ENCODE measurements around the gene IGSF23.
A peak's percentile ranks its signal among the peaks of the same experiment; 100 is the strongest.

IGSF23 gene, protein sequence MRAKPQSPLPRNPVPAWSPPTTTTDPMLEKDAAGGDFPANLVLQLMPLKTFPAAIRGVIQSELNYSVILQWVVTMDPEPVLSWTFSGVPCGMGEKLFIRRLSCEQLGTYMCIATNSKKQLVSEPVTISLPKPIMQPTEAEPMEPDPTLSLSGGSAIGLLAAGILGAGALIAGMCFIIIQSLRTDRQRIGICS

GRCh38 chr19:44613295-44614178 is at the start of gene IGSF23:
Gene IGSF23 (plus strand): TSS chr19:44613563. CDS start chr19:44613646, 83 bp downstream.
- FAIRE-seq (no peak), DNase-seq (ENCODE audit: insufficient read length, low spot score) (no peak)
- TF ChIP-seq POLR2A (IDR thresholded peaks at IDR 0.05; ENCODE audit: low read depth, low read length), result no peak

DNA sequence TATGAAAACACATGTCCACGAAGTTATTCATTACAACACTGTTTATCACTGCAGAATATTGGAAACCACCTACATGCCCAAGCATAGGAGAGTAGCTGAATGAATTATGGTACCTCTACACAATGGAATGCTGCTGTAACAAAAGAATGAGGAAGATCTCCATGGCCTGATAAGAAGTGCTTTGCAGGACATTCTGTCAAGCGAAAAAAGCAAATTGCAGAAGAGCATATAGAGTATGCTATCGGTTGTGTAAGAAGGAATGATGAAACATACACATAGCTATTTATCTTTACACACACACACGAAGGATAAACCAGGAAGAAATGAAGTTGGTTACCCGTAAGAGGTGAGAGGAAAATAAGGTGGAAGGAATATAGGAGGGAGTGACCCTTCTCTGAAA is 46.4 kb upstream of the IGSF23 start:
- DNase-seq (ENCODE audit: insufficient read length, low spot score) (no peak), FAIRE-seq (no peak)
- TF ChIP-seq POLR2A (IDR thresholded peaks at IDR 0.05; ENCODE audit: low read depth, low read length), result no peak

DNA sequence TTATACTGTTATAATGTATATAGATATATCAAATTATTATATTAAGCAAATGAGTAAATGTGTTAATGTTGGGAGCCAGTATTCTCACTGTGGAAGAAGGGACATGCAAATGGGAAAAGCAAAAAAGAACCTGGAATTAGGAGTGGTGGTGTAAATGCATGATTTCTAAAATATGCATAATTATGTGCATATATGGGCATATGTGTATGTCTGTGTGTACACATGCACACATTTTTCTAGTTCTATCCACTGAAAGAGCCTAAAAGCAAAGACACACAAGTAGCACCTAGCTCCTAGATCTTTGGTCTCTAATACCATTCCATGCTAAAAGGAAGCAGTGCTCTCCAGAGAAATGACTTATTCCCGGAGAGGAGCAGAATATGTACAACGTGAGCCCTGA is 45.6 kb upstream of the IGSF23 start:
- DNase-seq (ENCODE audit: insufficient read length, low spot score), result no peak
- FAIRE-seq, result no peak
- no peak for TF ChIP-seq POLR2A (IDR thresholded peaks at IDR 0.05; ENCODE audit: low read depth, low read length)

DNA sequence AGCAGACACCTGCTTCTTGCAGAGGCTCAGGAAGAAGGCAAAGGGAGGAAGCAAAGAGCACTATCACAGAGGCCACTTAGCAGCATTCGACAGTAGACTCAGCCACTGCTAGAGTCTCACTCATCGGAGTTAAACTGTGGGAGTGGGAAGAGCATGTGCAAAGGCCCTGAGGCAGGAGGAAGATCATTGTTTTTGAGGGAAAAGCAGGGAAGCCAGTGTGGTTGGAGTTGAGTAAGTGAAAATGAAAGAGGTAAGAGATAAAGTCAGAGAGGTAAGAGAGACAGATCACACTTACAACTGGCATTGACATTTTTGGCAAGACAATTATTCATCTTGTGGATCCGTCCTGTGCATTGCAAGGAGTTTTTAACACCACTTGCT is 42.8 kb upstream of the IGSF23 start:
- FAIRE-seq (no peak), DNase-seq (ENCODE audit: insufficient read length, low spot score) (no peak)
- no peak for TF ChIP-seq POLR2A (IDR thresholded peaks at IDR 0.05; ENCODE audit: low read depth, low read length)

DNA sequence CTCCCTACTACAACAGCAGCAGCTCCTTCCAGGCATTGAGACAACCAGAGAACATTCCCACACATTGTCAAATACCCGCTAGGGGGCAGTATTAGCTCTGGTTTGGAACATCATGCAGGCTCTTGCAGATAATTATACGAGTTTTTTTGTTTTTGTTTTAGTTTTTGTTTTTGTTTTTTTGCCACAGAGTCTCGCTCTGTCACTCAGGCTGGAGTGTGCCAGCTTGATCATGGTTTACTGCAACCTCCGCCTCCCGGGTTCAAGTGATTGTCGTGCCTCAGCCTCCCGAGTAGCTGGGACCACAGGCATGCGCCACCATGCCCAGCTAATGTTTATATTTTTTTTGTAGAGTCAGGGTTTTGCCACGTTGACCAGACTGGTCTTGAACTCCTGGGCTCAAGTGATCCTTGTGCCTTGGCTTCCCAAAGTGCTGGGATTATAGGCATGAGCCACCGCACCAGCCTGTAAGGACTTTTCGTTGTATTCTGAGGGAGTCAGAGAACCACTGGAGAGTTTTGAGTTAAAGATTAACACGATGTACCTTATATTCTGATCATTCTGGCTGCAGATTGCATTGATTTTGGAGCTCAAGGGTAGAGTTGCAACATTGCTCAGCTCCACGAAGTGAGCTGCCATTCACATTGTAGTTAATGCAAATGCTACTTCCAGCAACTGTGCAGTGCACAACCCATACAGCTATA is 42.2 kb upstream of the IGSF23 start:
- TF ChIP-seq POLR2A (IDR thresholded peaks at IDR 0.05; ENCODE audit: low read depth, low read length), result no peak
- DNase-seq (ENCODE audit: insufficient read length, low spot score) (peak; percentile 63), FAIRE-seq (peak; percentile 80)

DNA sequence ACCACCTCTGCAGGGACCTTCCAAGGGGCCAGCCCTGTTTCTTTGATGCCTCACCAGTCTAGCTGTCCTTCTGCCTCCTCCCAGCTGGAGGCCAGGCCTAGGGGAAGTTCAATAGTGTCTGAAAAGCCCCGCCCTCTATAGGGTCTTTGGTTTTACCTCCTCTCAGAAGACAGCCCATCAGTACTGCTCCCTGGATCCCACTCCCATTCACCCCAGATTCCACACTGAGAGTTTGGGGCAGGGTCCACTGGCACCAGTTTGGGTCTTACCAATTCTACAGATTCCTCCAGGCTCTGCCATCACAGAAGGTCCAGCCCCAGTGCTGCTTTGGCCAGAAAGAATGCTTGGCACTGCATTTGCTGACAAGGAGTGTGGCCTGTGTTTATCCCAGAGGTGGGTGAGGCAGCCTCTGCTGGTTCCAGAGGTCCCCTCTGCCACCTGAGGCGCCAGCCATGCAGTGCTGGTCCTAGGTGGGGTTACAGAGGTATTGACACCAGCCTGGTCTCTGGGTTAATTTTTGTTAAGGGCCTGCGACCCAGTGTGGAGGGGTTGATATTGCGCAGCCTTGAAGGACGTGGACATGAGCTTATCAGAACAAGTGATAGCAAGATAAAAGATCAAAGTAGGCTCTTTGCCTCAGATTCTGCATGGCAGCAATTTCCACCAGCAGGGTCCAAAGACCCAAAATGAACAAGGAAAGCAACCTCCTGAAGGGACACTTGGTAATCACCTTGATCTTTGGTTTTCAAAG is 41.4 kb upstream of the IGSF23 start:
- DNase-seq (ENCODE audit: insufficient read length, low spot score), result no peak
- FAIRE-seq, result no peak
- no peak for TF ChIP-seq POLR2A (IDR thresholded peaks at IDR 0.05; ENCODE audit: low read depth, low read length)

- DNase-seq (ENCODE audit: insufficient read length, low spot score) (no peak), FAIRE-seq (no peak)
- no peak for TF ChIP-seq POLR2A (IDR thresholded peaks at IDR 0.05; ENCODE audit: low read depth, low read length)
These were observed 40.8 kb upstream of the IGSF23 start for GRCh38 chr19:44572581-44572900.

DNA sequence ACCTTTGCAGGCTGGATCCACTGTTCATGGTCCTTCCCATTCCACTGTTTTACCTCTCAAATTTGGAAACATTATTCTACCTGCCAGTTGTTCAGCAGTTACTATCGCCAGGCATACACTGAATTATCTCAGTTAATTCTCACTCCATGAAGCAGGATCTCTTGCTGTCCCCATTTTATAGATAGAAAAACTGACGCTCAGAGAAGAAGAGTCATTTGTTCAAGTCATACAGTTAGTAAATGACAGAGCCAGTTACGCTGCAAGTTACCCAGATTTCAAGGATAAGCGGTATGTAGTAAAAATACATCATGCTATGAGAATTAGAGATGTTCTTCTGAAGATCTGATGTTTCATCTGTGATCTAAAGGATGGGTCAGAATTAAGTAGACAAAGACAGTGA is 40.2 kb upstream of the IGSF23 start:
- FAIRE-seq, result no peak
- no peak for TF ChIP-seq POLR2A (IDR thresholded peaks at IDR 0.05; ENCODE audit: low read depth, low read length)

GRCh38 chr19:44573627-44574026 is 39.7 kb upstream of the IGSF23 start:
- no peak for FAIRE-seq

More for the DNA sequence above, 40.2 kb upstream of the IGSF23 start:
- no peak for DNase-seq (ENCODE audit: insufficient read length, low spot score)

DNA sequence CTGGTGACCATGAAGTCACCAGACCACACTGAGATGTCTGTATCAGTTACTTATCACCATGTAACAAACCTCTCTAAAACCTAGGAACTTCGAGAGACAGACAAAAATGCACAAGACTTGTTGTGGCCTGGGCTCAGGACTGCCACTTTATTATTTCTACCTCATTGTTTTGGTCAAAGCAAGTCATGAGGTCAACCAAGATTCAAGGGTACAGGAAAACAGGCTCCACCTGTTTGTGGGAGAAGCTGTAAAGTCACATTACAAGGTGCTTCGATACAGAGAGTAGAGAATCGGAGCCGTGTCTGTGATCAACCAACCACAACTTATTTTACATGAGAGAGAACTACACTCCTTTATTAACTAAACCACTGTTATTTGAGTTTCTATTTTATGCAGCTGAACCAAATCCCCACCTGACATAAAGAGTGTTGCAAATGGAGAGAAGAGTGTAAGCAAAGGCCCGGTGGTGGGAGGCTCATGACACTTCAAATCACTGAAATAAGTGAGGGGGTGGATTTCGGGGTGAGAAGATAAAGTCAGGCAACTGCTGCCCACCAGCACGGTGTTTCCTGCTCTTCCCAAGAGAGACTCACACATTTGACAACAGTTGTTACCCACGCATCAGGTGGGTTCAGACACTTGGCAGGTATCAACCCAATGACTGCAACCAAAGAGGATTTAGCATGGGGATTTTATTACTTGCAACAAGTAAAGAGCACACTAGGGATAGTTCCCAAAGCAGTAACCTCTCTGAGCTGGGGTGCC is 39.0 kb upstream of the IGSF23 start:
- TF ChIP-seq POLR2A (IDR thresholded peaks at IDR 0.05; ENCODE audit: low read depth, low read length), result no peak
- FAIRE-seq (no peak), DNase-seq (ENCODE audit: insufficient read length, low spot score) (no peak)

More at GRCh38 chr19:44573627-44574026, 39.7 kb upstream of the IGSF23 start:
- TF ChIP-seq POLR2A (IDR thresholded peaks at IDR 0.05; ENCODE audit: low read depth, low read length), result no peak
- no peak for DNase-seq (ENCODE audit: insufficient read length, low spot score)

GRCh38 chr19:44575116-44575700 is 38.2 kb upstream of the IGSF23 start:
- no peak for TF ChIP-seq POLR2A (IDR thresholded peaks at IDR 0.05; ENCODE audit: low read depth, low read length)
- FAIRE-seq (no peak), DNase-seq (ENCODE audit: insufficient read length, low spot score) (no peak)

DNA sequence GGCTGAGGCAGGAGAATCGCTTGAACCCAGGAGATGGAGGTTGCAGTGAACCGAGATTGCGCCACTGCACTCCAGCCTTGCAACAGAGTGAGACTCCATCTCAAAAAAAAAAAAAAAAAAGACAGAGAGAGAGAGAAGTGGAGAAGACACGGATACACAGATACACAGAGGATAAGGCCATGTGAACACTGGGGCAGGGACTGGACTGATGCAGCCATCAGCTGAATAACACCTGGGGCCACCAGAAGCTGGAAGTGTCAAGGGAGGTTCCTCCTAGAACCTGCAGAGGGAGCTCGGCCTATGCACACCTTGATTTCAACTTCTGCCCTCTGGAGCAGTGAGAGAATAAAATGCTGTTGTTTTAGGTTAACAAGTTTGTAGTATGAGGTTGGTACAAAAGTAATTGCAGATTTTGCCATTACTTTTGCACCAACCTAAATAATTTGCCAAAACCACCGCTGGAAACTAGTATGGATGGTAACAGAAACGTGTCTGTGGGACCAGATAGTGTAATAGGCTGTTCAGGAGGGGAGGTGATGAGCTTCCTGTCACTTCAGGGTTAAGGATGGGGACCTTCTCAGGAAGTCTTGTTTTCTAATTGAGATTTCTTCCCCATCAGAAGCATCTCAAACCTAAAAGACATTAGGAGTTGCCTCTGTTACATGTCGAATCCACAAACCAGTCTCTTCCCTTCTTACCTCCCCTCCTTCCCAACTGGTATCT is 36.4 kb upstream of the IGSF23 start:
- no peak for DNase-seq (ENCODE audit: insufficient read length, low spot score)
- no peak for FAIRE-seq
- TF ChIP-seq POLR2A (IDR thresholded peaks at IDR 0.05; ENCODE audit: low read depth, low read length), result no peak
